ENCODE results near the gene CD19. TPM values are rescaled to one million over a fixed set of nuclear protein-coding genes. Genes with fewer than 3 reads are reported as not detected.

CD19 gene
- polyA plus RNA-seq, 1 donor from 2014 or later = not detected

- H3F3A ChIP-seq (ENCODE audit: insufficient read depth, low read length, poor library complexity, severe bottlenecking) = no peaks in the 10 kb centered on the region
- H3K27me3 ChIP-seq (ENCODE audit: insufficient read depth, low read depth, low read length) = no peaks in the 10 kb centered on the region
- no peak overlapping the region for H3K9ac ChIP-seq (ENCODE audit: low read length)
- no peaks in the 10 kb centered on the region for H3K36me3 ChIP-seq (ENCODE audit: insufficient read depth, low read length)
- no peak overlapping the region for H3K4me3 ChIP-seq (ENCODE audit: low read length)
- H4K20me1 ChIP-seq (ENCODE audit: insufficient read depth) = no peaks in the 10 kb centered on the region
- H3K4me2 ChIP-seq (ENCODE audit: low read length) = no peak overlapping the region
- no peak overlapping the region for H2AFZ ChIP-seq (ENCODE audit: low read depth, low read length)
- TF ChIP-seq EP300 (conservative IDR thresholded peaks at IDR 0.05; ENCODE audit: poor library complexity, severe bottlenecking) (no peak), RAD21 (conservative IDR thresholded peaks at IDR 0.05) (no peak), EZH2 (IDR thresholded peaks at IDR 0.05; ENCODE audit: borderline replicate concordance, insufficient read depth, low read length, poor library complexity, severe bottlenecking) (no peak), MXI1 (conservative IDR thresholded peaks at IDR 0.05; ENCODE audit: poor library complexity, severe bottlenecking) (no peak), TAF1 (IDR thresholded peaks at IDR 0.05; ENCODE audit: low read depth) (no peak), POLR2AphosphoS5 (IDR thresholded peaks at IDR 0.05) (no peak), SMC3 (conservative IDR thresholded peaks at IDR 0.05; ENCODE audit: poor library complexity) (no peak), CTCF (IDR thresholded peaks at IDR 0.05; ENCODE audit: poor library complexity, severe bottlenecking) (no peak), REST (IDR thresholded peaks at IDR 0.05; ENCODE audit: borderline replicate concordance) (no peak)
- no peaks in the 10 kb centered on the region for H3K9me3 ChIP-seq (ENCODE audit: low read length)
- H3K27ac ChIP-seq (ENCODE audit: low read length) = no peak overlapping the region
- H3K79me2 ChIP-seq (replicated peaks; ENCODE audit: insufficient read depth, low read length) = no peaks in the 10 kb centered on the region
- no peaks in the 10 kb centered on the region for H3K9me2 ChIP-seq (ENCODE audit: insufficient read depth, low read length)
Observed at GRCh38 chr16:28902909-28903308, 28.9 kb upstream of the CD19 start.

GRCh38 chr16:28903344-28904042 lies 28.3 kb upstream of the CD19 start:
- no peak for TF ChIP-seq RAD21 (conservative IDR thresholded peaks at IDR 0.05)
- no peak for TF ChIP-seq EZH2 (IDR thresholded peaks at IDR 0.05; ENCODE audit: borderline replicate concordance, insufficient read depth, low read length, poor library complexity, severe bottlenecking)
- no peak for TF ChIP-seq REST (IDR thresholded peaks at IDR 0.05; ENCODE audit: borderline replicate concordance)
- TF ChIP-seq MXI1 (conservative IDR thresholded peaks at IDR 0.05; ENCODE audit: poor library complexity, severe bottlenecking) = no peak
- TF ChIP-seq SMC3 (conservative IDR thresholded peaks at IDR 0.05; ENCODE audit: poor library complexity) = no peak
- TF ChIP-seq CTCF (IDR thresholded peaks at IDR 0.05; ENCODE audit: poor library complexity, severe bottlenecking) = no peak
- TF ChIP-seq POLR2AphosphoS5 (IDR thresholded peaks at IDR 0.05) = no peak
- no peak for TF ChIP-seq EP300 (conservative IDR thresholded peaks at IDR 0.05; ENCODE audit: poor library complexity, severe bottlenecking)
- TF ChIP-seq TAF1 (IDR thresholded peaks at IDR 0.05; ENCODE audit: low read depth) = no peak
- no peaks in the 10 kb centered on the region for H3K36me3 ChIP-seq (ENCODE audit: insufficient read depth, low read length)

More at GRCh38 chr16:28903344-28904042, 28.3 kb upstream of the CD19 start:
- Histone ChIP-seq H3K9ac (ENCODE audit: low read length) (no peak overlapping the region), H2AFZ (ENCODE audit: low read depth, low read length) (no peak overlapping the region), H4K20me1 (ENCODE audit: insufficient read depth) (no peaks in the 10 kb centered on the region), H3K27me3 (ENCODE audit: insufficient read depth, low read depth, low read length) (no peaks in the 10 kb centered on the region), H3F3A (ENCODE audit: insufficient read depth, low read length, poor library complexity, severe bottlenecking) (no peaks in the 10 kb centered on the region), H3K4me2 (ENCODE audit: low read length) (no peak overlapping the region), H3K4me3 (ENCODE audit: low read length) (no peak overlapping the region), H3K27ac (ENCODE audit: low read length) (no peak overlapping the region), H3K79me2 (replicated peaks; ENCODE audit: insufficient read depth, low read length) (no peaks in the 10 kb centered on the region), H3K9me2 (ENCODE audit: insufficient read depth, low read length) (no peaks in the 10 kb centered on the region), H3K9me3 (ENCODE audit: low read length) (no peaks in the 10 kb centered on the region)

All from neural cell (in vitro differentiated cells).